ENCODE data around the gene DDX24.

GRCh38 chr14:94077823-94078222 lies 3.2 kb downstream of the DDX24 start:
- TF ChIP-seq GATA2 (IDR thresholded peaks at IDR 0.05; ENCODE audit: low read depth, low read length) (no peak), GATA3 (IDR thresholded peaks at IDR 0.05; ENCODE audit: low read depth, low read length) (no peak)
